ENCODE results near the gene SAMD10.
"Not testable (repeated sequence)": the region's sequence is repeated elsewhere in the genome, so short reads cannot be mapped to it uniquely, and the experiment has no call there.

The SAMD10 gene

DNA sequence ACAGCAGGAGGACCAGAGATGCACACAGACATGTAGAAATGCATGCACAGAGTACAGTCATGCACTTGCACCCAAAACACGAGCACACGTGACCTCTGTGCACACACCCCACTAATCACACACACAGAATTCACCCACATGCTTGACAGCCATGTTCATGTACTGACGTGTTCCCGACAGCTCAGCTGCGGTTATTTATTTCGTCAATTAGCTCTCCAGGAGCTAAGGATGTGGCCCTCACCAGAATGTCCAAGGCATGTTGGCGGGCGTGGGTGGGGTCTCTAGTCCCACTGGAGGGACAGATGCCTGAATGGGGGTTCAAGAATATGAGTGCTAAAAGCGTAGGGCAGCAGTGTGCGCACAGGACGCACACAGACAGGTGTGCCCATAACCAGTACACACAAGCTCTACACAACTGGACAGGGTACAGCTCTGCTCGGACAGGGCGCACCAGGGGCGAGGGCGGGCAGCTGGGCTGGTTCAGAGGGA, 919 bp upstream of the SAMD10 start:
- peaks cover 5% of the 10 kb centered on the region for H3K27me3 Mint-ChIP-seq (ENCODE audit: low read depth)
- H3K36me3 Mint-ChIP-seq (ENCODE audit: low read depth) = peaks cover 20% of the 10 kb centered on the region
- H3K4me1 Mint-ChIP-seq = peaks cover 35% of the 10 kb centered on the region
- TF ChIP-seq, protein P1, sequence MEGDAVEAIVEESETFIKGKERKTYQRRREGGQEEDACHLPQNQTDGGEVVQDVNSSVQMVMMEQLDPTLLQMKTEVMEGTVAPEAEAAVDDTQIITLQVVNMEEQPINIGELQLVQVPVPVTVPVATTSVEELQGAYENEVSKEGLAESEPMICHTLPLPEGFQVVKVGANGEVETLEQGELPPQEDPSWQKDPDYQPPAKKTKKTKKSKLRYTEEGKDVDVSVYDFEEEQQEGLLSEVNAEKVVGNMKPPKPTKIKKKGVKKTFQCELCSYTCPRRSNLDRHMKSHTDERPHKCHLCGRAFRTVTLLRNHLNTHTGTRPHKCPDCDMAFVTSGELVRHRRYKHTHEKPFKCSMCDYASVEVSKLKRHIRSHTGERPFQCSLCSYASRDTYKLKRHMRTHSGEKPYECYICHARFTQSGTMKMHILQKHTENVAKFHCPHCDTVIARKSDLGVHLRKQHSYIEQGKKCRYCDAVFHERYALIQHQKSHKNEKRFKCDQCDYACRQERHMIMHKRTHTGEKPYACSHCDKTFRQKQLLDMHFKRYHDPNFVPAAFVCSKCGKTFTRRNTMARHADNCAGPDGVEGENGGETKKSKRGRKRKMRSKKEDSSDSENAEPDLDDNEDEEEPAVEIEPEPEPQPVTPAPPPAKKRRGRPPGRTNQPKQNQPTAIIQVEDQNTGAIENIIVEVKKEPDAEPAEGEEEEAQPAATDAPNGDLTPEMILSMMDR (IDR thresholded peaks at IDR 0.05; ENCODE audit: unreplicated experiment in 3 of 3) = no peak
- H3K9me3 Mint-ChIP-seq = no peaks in the 10 kb centered on the region
- H3K4me3 Mint-ChIP-seq = peak overlapping the region; percentile 95 to 99 (median 96)
- peak overlapping the region; percentile 89 to 97 (median 95) for H3K27ac Mint-ChIP-seq

DNA sequence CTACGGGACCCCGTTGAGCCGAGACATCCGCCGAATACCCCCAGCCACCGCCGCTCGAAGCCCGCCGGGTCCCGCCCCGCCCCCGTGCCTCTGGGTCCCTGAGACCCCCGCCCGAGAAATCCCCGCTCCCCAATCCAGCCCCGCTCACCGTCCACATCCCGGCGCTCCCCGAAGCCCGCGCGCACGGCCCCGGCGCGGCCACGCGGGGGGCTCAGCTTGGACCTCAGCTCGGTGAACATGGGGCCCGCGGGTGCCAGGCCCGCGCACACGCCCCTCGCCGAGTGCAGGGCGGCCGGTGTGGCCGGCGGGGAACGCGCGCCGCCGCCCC, 249 bp downstream of the SAMD10 start:
- Mint-ChIP-seq H3K27me3 (ENCODE audit: low read depth) (peaks cover 5% of the 10 kb centered on the region), H3K9me3 (no peaks in the 10 kb centered on the region), H3K36me3 (ENCODE audit: low read depth) (peaks cover 11% of the 10 kb centered on the region), H3K4me3 (peak overlapping the region; percentile 78 to 86 (median 83)), H3K4me1 (peaks cover 35% of the 10 kb centered on the region), H3K27ac (no peak overlapping the region)
- TF ChIP-seq, protein P1 (IDR thresholded peaks at IDR 0.05; ENCODE audit: unreplicated experiment in 3 of 3) = no peak

DNA sequence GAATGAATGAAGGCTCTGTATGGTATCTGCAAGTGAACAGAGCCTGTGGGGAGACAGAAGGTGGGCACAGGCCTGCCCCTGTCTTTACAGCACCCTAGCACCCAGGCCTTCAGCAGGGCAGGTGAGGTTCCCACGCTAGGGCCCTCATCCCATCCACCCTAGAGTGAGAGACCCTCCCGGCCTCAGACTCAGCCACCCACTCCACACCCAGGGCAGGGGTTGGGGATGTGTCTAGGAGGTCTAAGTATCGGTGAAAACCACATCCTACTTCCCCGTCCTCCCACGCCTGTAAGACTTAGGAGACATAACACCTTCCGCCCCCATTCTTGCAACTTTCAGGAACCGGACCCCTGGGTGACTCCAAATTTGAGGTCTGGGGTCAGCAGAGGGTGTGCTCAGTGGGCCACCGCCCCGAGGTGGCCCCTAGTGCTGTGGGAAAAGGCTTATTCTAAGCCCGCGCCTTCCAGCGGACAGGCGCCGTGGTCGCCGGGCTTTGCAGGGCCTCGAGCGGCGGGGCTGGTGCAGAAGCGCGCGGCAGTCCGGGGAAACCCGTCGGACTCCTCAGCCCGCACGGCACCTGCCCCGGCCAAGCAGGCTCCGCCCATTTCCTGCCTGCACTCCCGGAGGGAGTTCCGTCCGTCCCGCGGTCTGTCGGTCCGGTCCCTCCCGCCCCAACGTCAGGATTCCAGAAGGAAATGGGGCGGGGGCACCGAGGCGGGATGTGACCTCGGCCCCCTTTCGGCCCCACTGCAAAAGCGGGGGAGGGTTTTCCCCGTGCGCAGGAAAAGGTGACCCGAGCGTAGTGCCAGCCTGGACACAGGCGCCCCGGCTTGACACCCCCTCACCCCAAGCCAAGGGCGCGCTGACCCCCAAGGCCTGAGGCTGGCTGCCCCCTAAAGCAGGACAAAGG, 868 bp downstream of the SAMD10 start:
- peaks cover 5% of the 10 kb centered on the region for H3K27me3 Mint-ChIP-seq (ENCODE audit: low read depth)
- TF ChIP-seq, protein P1 (IDR thresholded peaks at IDR 0.05; ENCODE audit: unreplicated experiment in 3 of 3) = no peak
- H3K4me1 Mint-ChIP-seq = peaks cover 41% of the 10 kb centered on the region
- peaks cover 11% of the 10 kb centered on the region for H3K36me3 Mint-ChIP-seq (ENCODE audit: low read depth)
- no peaks in the 10 kb centered on the region for H3K9me3 Mint-ChIP-seq
- peak overlapping the region; percentile 78 to 86 (median 83) for H3K4me3 Mint-ChIP-seq
- peak overlapping the region in 1 of 3 experiments; percentile 70 for H3K27ac Mint-ChIP-seq

DNA sequence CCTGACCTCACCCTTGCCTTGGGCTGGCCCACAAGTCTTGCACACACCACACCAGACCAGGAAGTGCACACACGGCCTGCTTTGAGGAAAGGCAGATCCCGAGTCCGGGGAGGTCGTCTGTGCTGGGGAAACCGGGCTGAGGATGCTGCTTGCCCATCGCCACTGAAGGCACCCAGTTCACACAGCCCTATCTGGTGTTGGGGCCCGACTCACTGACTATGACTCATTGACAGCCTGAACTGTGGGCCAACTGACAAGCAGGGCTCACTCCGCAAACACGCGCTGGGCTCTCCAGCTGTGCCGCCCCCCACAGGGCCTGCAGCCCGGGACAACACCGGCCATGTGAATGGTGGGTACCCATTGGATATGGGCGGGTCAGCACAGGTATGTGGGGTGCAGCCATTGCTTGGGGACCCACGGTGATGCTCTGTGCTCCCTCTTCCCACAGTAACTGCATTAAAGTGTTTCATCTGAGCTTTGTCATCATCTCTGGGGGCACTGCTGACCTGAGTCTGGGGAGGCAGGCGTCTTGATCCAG, 1.6 kb downstream of the SAMD10 start:
- Mint-ChIP-seq H3K4me3 (peak overlapping the region; percentile 78 to 86 (median 83)), H3K36me3 (ENCODE audit: low read depth) (peaks cover 5% of the 10 kb centered on the region), H3K4me1 (peaks cover 44% of the 10 kb centered on the region), H3K27me3 (ENCODE audit: low read depth) (peaks cover 5% of the 10 kb centered on the region), H3K27ac (peak overlapping the region in 1 of 3 experiments; percentile 48), H3K9me3 (no peaks in the 10 kb centered on the region)
- TF ChIP-seq, protein P1 (IDR thresholded peaks at IDR 0.05; ENCODE audit: unreplicated experiment in 3 of 3) = no peak

DNA sequence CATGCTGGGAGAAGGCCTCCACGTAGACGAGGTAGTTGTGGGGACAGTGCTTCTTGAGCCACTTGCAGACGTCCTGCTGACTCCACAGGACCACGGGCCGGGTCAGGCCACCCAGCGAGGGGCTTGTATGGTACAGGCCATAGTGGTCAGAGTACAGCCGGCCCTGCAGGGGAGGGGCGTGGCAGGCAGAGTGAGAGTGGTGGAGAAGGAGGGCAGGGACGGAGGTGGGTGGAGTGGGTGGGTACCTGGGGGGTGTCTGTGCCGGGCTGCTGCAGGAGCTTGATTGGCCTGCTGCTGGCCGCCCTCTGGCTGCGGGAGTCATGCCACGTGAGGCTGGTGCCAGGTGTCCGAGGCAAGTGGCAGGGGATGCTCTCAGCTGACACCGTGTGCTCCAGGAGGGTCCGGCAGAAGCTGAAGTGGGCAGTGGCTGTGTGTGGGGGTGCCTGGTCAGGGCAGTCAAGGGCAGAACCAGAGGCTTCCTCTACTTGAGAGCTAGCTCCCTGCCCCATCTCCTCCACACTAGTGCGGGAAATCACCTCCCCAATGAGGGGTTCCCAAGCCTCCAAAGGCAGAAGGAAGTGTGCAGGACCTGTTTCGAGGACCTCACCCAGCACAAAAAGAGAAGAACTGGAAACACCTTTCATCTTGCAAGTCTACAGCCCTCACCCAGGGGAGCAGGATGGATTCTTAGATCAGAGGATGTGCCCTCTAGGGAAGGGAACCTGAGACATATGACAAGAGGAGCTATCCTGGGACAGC, 2.3 kb downstream of the SAMD10 start:
- TF ChIP-seq, protein P1 (IDR thresholded peaks at IDR 0.05; ENCODE audit: unreplicated experiment in 3 of 3) = no peak
- Mint-ChIP-seq H3K27ac (peak overlapping the region in 1 of 3 experiments; percentile 48), H3K36me3 (ENCODE audit: low read depth) (no peaks in the 10 kb centered on the region), H3K9me3 (no peaks in the 10 kb centered on the region), H3K4me3 (peak overlapping the region; percentile 70 to 79 (median 74)), H3K4me1 (peaks cover 40% of the 10 kb centered on the region), H3K27me3 (ENCODE audit: low read depth) (peaks cover 5% of the 10 kb centered on the region)

DNA sequence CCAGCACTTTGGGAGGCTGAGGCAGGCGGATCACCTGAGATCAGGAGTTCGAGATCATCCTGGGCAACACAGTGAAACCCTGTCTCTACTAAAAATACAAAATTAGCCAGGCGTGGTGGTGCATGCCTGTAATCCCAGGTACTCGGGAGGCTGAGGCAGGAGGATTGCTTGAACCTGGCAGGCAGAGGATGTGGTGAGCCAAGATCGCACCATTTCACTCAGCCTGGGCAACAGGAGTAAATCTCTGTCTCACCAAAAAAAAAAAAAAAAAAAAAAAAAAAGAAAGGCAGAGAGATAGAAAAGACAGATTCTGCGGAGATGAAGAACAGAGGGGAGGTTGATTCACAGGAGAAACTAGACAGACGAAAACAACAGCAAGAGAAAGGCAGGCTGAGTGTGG, 2.9 kb downstream of the SAMD10 start:
- not testable (repeated sequence) for H3K9me3 Mint-ChIP-seq; H3K27me3 Mint-ChIP-seq (ENCODE audit: low read depth); H3K27ac Mint-ChIP-seq; H3K36me3 Mint-ChIP-seq (ENCODE audit: low read depth)
- peaks cover 34% of the 10 kb centered on the region for H3K4me1 Mint-ChIP-seq
- peak overlapping the region; percentile 44 to 74 (median 72) for H3K4me3 Mint-ChIP-seq

All from nephron (organoid).